Measurements from ENCODE around the gene MEIS1. TPM values are rescaled to one million over a fixed set of nuclear protein-coding genes. Genes with fewer than 3 reads are reported as not detected.

The MEIS1 gene
- total RNA-seq, 2 experiments from 2014 or later: not detected

DNA sequence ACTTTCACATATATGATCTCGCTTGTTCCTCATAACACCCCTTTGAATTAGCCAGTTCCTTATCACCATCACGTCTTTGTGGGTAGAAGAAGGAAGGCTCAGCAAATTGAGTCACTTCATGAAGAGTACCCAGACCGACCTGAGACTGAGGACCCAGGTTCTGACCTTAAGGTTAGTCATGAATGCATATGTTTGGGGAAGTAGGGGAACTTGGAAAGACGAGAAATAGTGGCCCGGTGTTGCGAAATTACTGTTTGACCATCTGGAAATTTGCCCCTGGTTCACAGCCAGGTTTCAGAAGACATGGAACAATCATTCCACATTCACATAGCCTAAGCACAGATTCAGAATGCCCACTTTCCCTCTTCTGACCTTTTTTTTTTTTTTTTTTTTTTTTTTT, 59.8 kb downstream of the MEIS1 start:
- H3K27ac Mint-ChIP-seq: no peak overlapping the region
- H3K9me3 Mint-ChIP-seq: no peaks in the 10 kb centered on the region
- no peak for DNase-seq
- no peak overlapping the region for H3K4me3 Mint-ChIP-seq
- H3K36me3 Mint-ChIP-seq: no peaks in the 10 kb centered on the region
- H3K4me1 Mint-ChIP-seq: no peaks in the 10 kb centered on the region
- H3K27me3 Mint-ChIP-seq: no peaks in the 10 kb centered on the region

- Mint-ChIP-seq H3K4me1 (no peaks in the 10 kb centered on the region), H3K9me3 (no peaks in the 10 kb centered on the region), H3K36me3 (no peaks in the 10 kb centered on the region), H3K4me3 (no peak overlapping the region), H3K27me3 (no peaks in the 10 kb centered on the region), H3K27ac (no peak overlapping the region)
- DNase-seq: no peak
Observed at GRCh38 chr2:66495788-66496640, 61.1 kb downstream of the MEIS1 start.

- H3K9me3 Mint-ChIP-seq: no peaks in the 10 kb centered on the region
- no peaks in the 10 kb centered on the region for H3K27me3 Mint-ChIP-seq
Observed at GRCh38 chr2:66496670-66497420, 61.9 kb downstream of the MEIS1 start.

DNA sequence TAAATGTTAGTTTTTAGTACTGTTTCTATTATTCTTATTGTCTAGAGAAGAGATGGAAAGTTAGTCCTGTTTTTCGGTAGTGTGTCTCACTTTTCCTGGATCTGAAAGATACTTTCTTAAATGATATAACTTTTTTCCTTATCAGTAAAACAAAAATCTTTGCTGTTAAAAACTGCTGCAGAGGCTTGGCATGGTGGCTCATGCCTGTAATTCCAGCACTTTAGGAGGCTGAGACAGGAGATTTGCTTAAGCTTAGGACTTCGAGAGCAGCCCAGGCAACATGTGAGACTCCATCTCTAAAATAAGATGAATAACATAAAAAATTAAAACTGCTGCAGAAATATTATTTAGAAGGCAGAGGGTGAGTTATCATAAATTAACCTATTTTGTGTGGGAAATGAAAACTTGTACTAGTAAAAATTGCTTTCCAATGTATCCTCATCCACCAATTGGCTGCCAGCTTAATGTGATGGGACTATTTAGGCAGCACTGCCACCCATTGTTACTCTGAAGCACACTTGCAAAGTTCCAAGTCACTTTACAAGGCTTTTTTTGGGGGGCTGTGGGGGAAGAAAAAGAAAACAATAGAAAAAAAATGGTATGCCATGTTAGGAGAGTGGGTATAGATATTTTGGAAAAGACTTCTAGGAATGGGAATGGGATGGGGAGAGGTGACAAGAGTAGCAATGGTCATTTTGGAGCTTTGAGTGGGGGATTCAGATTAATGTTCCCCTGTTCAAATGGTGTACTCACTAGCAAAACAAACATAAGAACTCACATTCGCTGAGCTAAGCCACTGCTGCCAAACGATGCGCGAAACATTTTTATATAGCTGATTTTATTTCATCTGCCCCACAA, 62.7 kb downstream of the MEIS1 start:
- Mint-ChIP-seq H3K27me3 (no peaks in the 10 kb centered on the region), H3K27ac (no peak overlapping the region), H3K4me3 (no peak overlapping the region), H3K9me3 (no peaks in the 10 kb centered on the region), H3K4me1 (no peaks in the 10 kb centered on the region), H3K36me3 (no peaks in the 10 kb centered on the region)
- DNase-seq: no peak

More at GRCh38 chr2:66496670-66497420, 61.9 kb downstream of the MEIS1 start:
- H3K4me3 Mint-ChIP-seq: no peak overlapping the region
- H3K4me1 Mint-ChIP-seq: no peaks in the 10 kb centered on the region
- no peak for DNase-seq
- no peak overlapping the region for H3K27ac Mint-ChIP-seq
- H3K36me3 Mint-ChIP-seq: no peaks in the 10 kb centered on the region

DNA sequence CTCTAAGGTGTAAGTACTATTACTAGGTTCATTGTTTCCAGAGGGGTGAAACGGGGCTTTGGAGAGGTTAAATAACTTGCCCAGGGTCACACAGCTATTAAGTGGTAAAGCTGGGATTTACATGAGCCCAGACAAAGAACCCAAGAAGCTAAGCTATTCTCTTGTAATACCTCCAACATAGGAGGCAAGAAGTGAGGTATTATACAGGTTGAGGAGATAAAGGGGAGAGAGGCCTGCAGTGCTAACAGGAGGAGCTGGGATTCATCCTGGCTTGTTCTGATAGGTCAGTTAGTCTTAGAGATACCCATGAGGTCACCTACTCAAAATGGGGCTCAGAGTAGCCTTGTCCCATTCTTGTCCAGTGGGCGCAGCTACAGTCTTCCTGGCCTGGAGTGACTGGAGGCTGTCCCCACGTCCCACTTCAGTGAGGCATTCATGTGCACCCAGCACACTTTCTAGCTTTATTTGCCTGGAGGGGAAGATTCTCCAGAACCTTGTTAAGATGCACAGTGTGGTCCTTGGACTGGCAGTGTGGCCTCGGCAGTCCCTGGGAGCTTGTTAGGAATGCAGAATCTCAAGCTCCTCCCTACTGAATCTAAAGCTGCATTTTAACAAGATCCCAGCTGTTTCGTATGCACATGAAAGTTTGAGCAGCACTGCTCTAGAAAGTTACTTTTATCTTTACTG, 63.5 kb downstream of the MEIS1 start:
- Mint-ChIP-seq H3K27ac (no peak overlapping the region), H3K36me3 (no peaks in the 10 kb centered on the region), H3K27me3 (no peaks in the 10 kb centered on the region), H3K4me1 (no peaks in the 10 kb centered on the region), H3K4me3 (no peak overlapping the region), H3K9me3 (no peaks in the 10 kb centered on the region)
- DNase-seq: no peak

DNA sequence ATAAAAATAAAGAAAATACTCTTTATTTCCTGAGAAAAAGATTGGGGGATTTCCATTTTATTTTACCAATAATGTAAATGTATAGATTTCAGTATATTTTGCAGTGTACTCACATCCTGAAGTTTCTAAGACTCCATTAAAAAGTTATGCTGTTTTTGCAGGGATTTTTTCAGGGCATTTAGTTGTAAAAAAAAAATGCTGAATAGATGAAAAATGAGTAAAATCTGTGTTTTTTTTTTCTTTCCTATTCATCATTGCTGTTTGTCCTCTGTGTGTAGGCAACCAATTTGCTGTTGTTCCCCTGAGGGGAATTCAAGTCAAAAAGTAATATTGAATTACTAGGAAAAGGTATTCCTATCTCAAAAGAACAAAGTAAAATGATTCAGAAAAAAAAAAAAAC, 66.3 kb downstream of the MEIS1 start:
- no peak for DNase-seq
- no peaks in the 10 kb centered on the region for H3K4me1 Mint-ChIP-seq
- H3K27me3 Mint-ChIP-seq: no peaks in the 10 kb centered on the region
- H3K36me3 Mint-ChIP-seq: no peaks in the 10 kb centered on the region
- H3K4me3 Mint-ChIP-seq: no peak overlapping the region
- H3K9me3 Mint-ChIP-seq: no peaks in the 10 kb centered on the region
- no peak overlapping the region for H3K27ac Mint-ChIP-seq

- H3K27ac Mint-ChIP-seq: no peak overlapping the region
- DNase-seq: no peak
- H3K4me1 Mint-ChIP-seq: no peaks in the 10 kb centered on the region
- peaks cover 4% of the 10 kb centered on the region for H3K27me3 Mint-ChIP-seq
- H3K9me3 Mint-ChIP-seq: no peaks in the 10 kb centered on the region
- no peak overlapping the region for H3K4me3 Mint-ChIP-seq
- H3K36me3 Mint-ChIP-seq: no peaks in the 10 kb centered on the region
Observed at GRCh38 chr2:66506265-66506664, 71.3 kb downstream of the MEIS1 start.

GRCh38 chr2:66507673-66508201, 72.8 kb downstream of the MEIS1 start:
- Mint-ChIP-seq H3K27ac (no peak overlapping the region), H3K9me3 (no peaks in the 10 kb centered on the region), H3K4me1 (no peaks in the 10 kb centered on the region), H3K4me3 (no peak overlapping the region), H3K36me3 (no peaks in the 10 kb centered on the region), H3K27me3 (peaks cover 4% of the 10 kb centered on the region)
- DNase-seq: no peak

GRCh38 chr2:66508484-66509071, 73.7 kb downstream of the MEIS1 start:
- Mint-ChIP-seq H3K9me3 (no peaks in the 10 kb centered on the region), H3K4me1 (no peaks in the 10 kb centered on the region), H3K4me3 (no peak overlapping the region), H3K36me3 (no peaks in the 10 kb centered on the region), H3K27ac (no peak overlapping the region), H3K27me3 (peaks cover 4% of the 10 kb centered on the region)
- DNase-seq: no peak

GRCh38 chr2:66509326-66509811, 74.4 kb downstream of the MEIS1 start:
- Mint-ChIP-seq H3K36me3 (no peaks in the 10 kb centered on the region), H3K27me3 (peaks cover 4% of the 10 kb centered on the region), H3K4me1 (no peaks in the 10 kb centered on the region), H3K4me3 (no peak overlapping the region), H3K9me3 (no peaks in the 10 kb centered on the region), H3K27ac (no peak overlapping the region)
- DNase-seq: no peak

DNA sequence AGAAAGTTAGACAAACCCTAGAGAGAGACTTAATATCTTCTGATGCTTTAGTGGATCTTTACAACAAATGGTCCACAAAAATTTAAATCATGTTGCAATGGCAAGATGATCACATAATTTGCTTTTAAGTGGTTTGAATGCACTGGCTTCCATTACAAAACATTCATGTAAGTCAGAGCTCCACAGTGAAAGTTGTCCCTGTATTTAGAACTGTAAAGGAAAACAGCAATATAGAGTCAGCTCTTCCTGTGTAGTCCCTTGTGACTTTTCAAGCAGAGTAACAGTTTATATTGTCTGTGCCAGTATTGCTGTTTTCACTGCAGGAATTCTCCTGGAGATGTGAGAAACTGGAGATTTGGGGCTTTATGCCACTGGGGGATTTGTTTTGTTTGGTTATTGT, 77.7 kb downstream of the MEIS1 start:
- DNase-seq: no peak
- Mint-ChIP-seq H3K4me3 (no peak overlapping the region), H3K27me3 (peaks cover 4% of the 10 kb centered on the region), H3K36me3 (no peaks in the 10 kb centered on the region), H3K27ac (no peak overlapping the region), H3K9me3 (no peaks in the 10 kb centered on the region), H3K4me1 (no peaks in the 10 kb centered on the region)

DNA sequence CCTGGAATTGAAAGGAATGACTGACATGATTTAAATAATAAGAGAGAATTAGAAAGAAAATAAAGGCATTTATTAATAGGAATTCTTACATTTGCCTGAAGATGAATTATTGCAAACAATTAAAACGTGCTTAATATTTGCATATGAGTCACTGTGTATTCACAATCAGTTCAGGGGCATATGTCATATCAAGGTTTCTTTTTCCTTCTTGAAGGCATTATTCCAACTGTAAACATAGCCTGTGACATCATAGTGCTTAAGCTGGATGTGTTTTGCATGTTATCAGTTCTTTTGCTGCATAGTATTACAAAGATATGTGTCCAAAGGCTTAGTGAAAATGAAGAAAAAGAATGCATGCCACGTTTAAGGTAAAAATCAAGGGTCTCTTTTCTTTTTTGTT, 80.8 kb downstream of the MEIS1 start:
- no peak overlapping the region for H3K4me3 Mint-ChIP-seq
- DNase-seq: no peak
- H3K4me1 Mint-ChIP-seq: no peaks in the 10 kb centered on the region
- H3K36me3 Mint-ChIP-seq: no peaks in the 10 kb centered on the region
- no peaks in the 10 kb centered on the region for H3K27me3 Mint-ChIP-seq
- H3K9me3 Mint-ChIP-seq: no peaks in the 10 kb centered on the region
- H3K27ac Mint-ChIP-seq: no peak overlapping the region

DNA sequence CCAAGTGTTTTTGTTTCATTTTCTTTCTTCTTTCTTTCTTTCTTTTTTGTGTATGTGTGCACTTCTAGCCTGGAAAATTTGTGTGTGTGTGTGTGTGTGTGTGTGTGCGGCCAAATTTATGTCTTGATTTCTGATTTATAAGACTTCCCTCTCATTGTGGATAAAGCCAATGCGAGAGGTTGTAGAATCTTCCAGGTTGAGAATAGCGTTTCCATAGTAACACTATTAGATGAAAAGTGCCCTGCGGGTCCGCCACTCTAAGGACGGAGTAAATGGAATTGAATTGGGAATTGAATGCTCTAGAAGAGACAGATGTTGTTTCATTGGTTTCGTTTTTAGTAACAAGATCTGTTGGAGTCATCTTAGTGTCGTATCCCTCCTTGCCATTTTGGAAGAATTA, 81.6 kb downstream of the MEIS1 start:
- Mint-ChIP-seq H3K4me3 (no peak overlapping the region), H3K27me3 (no peaks in the 10 kb centered on the region), H3K4me1 (no peaks in the 10 kb centered on the region), H3K27ac (no peak overlapping the region), H3K9me3 (no peaks in the 10 kb centered on the region), H3K36me3 (no peaks in the 10 kb centered on the region)
- no peak for DNase-seq

DNA sequence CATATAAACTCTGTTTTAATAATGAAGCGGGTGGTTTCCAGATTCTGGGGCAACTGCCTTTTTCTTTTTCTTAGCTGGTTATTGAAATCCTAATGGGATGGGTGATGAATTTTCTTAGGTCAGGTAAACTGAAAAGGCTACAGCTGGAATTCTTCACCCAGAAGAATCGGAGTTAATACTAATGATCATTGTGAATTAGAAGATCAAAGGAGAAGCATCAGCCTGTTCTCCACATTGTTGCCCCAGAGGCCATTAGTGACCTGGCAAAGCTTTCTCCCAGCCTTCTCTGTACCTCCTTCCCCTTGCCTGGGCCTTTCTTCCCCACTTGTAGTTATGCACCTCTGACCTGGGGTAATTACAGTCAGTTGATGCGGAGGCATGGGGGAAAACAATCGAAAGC, 82.8 kb downstream of the MEIS1 start:
- no peaks in the 10 kb centered on the region for H3K4me1 Mint-ChIP-seq
- no peaks in the 10 kb centered on the region for H3K27me3 Mint-ChIP-seq
- H3K36me3 Mint-ChIP-seq: no peaks in the 10 kb centered on the region
- H3K27ac Mint-ChIP-seq: no peak overlapping the region
- H3K9me3 Mint-ChIP-seq: no peaks in the 10 kb centered on the region
- no peak overlapping the region for H3K4me3 Mint-ChIP-seq
- DNase-seq: no peak
